DMS114 treated with DMSO at 0.1 percent for 48 hours (cell line): ENCODE results near the gene SCT.

ENCODE experiments used
- DNase-seq: peaks from one replicate; lab custom pipeline; 2025; ENCODE audit not compliant: unreplicated experiment; lab: John Stamatoyannopoulos, UW

The SCT gene

GRCh38 chr11:643849-644738 is 17.1 kb upstream of the SCT start:
- no peak for DNase-seq

- DNase-seq, result no peak
Observed at GRCh38 chr11:643366-643765, 16.4 kb upstream of the SCT start.

- no peak for DNase-seq
Observed at GRCh38 chr11:641806-642370, 14.9 kb upstream of the SCT start.

GRCh38 chr11:640021-640706 is 13.2 kb upstream of the SCT start:
- no peak for DNase-seq

GRCh38 chr11:639332-639955 is 12.5 kb upstream of the SCT start:
- no peak for DNase-seq

GRCh38 chr11:638631-639331 is 11.8 kb upstream of the SCT start:
- DNase-seq, result no peak

- no peak for DNase-seq
Observed at GRCh38 chr11:637593-638521, 10.9 kb upstream of the SCT start.

- no peak for DNase-seq
Observed at GRCh38 chr11:637333-637592, 10.3 kb upstream of the SCT start.

- no peak for DNase-seq
Observed at GRCh38 chr11:636511-637332, 9.7 kb upstream of the SCT start, which contains the start of gene DRD4. Gene DRD4 (plus strand): TSS chr11:637269. CDS start chr11:637305, 36 bp downstream.

GRCh38 chr11:635945-636510 is 9.0 kb upstream of the SCT start:
- DNase-seq, result no peak

- DNase-seq, result no peak
Observed at GRCh38 chr11:630871-631270, 3.9 kb upstream of the SCT start.

GRCh38 chr11:629237-629583 is 2.2 kb upstream of the SCT start:
- no peak for DNase-seq

GRCh38 chr11:628056-628455 is 1.1 kb upstream of the SCT start:
- DNase-seq, result no peak

GRCh38 chr11:627308-627576 is 261 bp upstream of the SCT start:
- no peak for DNase-seq

GRCh38 chr11:625636-626268 is 1.2 kb downstream of the SCT start:
- no peak for DNase-seq

- DNase-seq, result no peak
Observed at GRCh38 chr11:624705-625635, 2.0 kb downstream of the SCT start, which contains the start of gene CDHR5. Gene CDHR5 (minus strand): TSS chr11:624955. CDS start chr11:624902, 53 bp downstream.

- DNase-seq, result no peak
Observed at GRCh38 chr11:623999-624704, 2.8 kb downstream of the SCT start.
